A673 (cell line): ENCODE results near the gene RPS6KA6.

Experiments used
- EZH2 ChIP-seq: fragments of 200-600 bp; sonication (generic); IDR thresholded peaks from 2 replicates; pipeline ENCODE4 v1.6.1; 2017; ENCODE audit warnings: borderline replicate concordance, low read depth, mild to moderate bottlenecking, mixed read lengths, antibody characterized with exemption, low read length; ENCODE audit not compliant: poor library complexity, severe bottlenecking
- TF ChIP-seq, protein P1 (sequence below): fragments of 300-800, 200-600 bp; sonication (generic); conservative IDR thresholded peaks from 2 replicates; pipeline ENCODE4 v1.5.1; 2017; ENCODE audit warnings: low read depth, mild to moderate bottlenecking, antibody characterized with exemption, low read length, moderate library complexity, mixed read lengths

DNA sequence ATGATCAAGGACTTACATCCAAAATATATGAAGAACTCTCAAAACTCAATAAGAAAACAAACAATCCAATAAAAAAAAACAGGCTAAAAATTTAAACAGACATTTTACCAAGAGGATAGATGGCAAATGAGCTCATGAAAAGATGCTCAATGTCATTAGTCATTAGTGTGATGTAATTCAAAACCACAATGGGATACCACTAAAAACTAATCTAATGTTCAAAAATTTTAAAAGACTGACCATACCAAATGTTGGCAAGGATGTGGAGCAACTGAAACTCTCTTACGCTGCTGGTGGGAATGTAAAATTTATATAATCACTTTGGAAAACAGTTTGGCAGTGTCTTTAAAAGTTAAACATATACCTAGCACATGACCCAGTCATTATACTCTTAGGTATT, 43.7 kb downstream of the RPS6KA6 start:
- TF ChIP-seq, protein P1, sequence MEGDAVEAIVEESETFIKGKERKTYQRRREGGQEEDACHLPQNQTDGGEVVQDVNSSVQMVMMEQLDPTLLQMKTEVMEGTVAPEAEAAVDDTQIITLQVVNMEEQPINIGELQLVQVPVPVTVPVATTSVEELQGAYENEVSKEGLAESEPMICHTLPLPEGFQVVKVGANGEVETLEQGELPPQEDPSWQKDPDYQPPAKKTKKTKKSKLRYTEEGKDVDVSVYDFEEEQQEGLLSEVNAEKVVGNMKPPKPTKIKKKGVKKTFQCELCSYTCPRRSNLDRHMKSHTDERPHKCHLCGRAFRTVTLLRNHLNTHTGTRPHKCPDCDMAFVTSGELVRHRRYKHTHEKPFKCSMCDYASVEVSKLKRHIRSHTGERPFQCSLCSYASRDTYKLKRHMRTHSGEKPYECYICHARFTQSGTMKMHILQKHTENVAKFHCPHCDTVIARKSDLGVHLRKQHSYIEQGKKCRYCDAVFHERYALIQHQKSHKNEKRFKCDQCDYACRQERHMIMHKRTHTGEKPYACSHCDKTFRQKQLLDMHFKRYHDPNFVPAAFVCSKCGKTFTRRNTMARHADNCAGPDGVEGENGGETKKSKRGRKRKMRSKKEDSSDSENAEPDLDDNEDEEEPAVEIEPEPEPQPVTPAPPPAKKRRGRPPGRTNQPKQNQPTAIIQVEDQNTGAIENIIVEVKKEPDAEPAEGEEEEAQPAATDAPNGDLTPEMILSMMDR: no peak
- TF ChIP-seq EZH2: no peak
